ENCODE results near the gene PSD4.

PSD4 gene

GRCh38 chr2:113144259-113144658, 29.5 kb upstream of the PSD4 start:
- no peak for DNase-seq

- no peak for DNase-seq
Measured at GRCh38 chr2:113148606-113149552, 24.9 kb upstream of the PSD4 start.

GRCh38 chr2:113149553-113150257, 24.1 kb upstream of the PSD4 start:
- no peak for DNase-seq

GRCh38 chr2:113150258-113150601, 23.5 kb upstream of the PSD4 start:
- no peak for DNase-seq

- DNase-seq: no peak
Measured at GRCh38 chr2:113155331-113155730, 18.4 kb upstream of the PSD4 start.

- DNase-seq: no peak
Measured at GRCh38 chr2:113156278-113157117, 17.3 kb upstream of the PSD4 start.

GRCh38 chr2:113157118-113157896, 16.5 kb upstream of the PSD4 start:
- peak; percentile 27 for DNase-seq

GRCh38 chr2:113157897-113158753, 15.6 kb upstream of the PSD4 start:
- DNase-seq: no peak

GRCh38 chr2:113158884-113159553, 14.8 kb upstream of the PSD4 start:
- DNase-seq: no peak

GRCh38 chr2:113160248-113160647, 13.5 kb upstream of the PSD4 start:
- DNase-seq: no peak

GRCh38 chr2:113160962-113161361, 12.8 kb upstream of the PSD4 start:
- DNase-seq: no peak

GRCh38 chr2:113162173-113162572, 11.6 kb upstream of the PSD4 start:
- DNase-seq: no peak

- no peak for DNase-seq
Measured at GRCh38 chr2:113162869-113163268, 10.9 kb upstream of the PSD4 start.

- DNase-seq: no peak
Measured at GRCh38 chr2:113164215-113164929, 9.4 kb upstream of the PSD4 start.

- no peak for DNase-seq
Measured at GRCh38 chr2:113164930-113165585, 8.7 kb upstream of the PSD4 start.

GRCh38 chr2:113166187-113166645, 7.6 kb upstream of the PSD4 start:
- DNase-seq: no peak

- DNase-seq: no peak
Measured at GRCh38 chr2:113167115-113167932, 6.4 kb upstream of the PSD4 start.

GRCh38 chr2:113167962-113168340, 5.8 kb upstream of the PSD4 start:
- DNase-seq: no peak
